Skeletal muscle tissue (tissue), 5 donors: ENCODE results near the gene THUMPD1. TPM values are rescaled to one million over a fixed set of nuclear protein-coding genes. Genes with fewer than 3 reads are reported as not detected.
"Not testable (repeated sequence)": the region's sequence is repeated elsewhere in the genome, so short reads cannot be mapped to it uniquely, and the experiment has no call there.

ENCODE experiments used
- H3K27ac ChIP-seq: one replicate; pipeline ENCODE4 v1.7.0; 2013; ENCODE audit warnings: mild to moderate bottlenecking, low read depth, low read length, inconsistent platforms
- H3K27me3 ChIP-seq, 3 donors: one replicate each; pipeline ENCODE4 v1.7.0; 2013; ENCODE audit warnings: low read length in 3 of 3; ENCODE audit not compliant: control insufficient read depth in 3 of 3, insufficient read depth in 3 of 3
- H3K36me3 ChIP-seq, 3 donors: one replicate each; pipeline ENCODE4 v1.7.0; 2013; ENCODE audit warnings: low read length in 3 of 3; ENCODE audit not compliant: control insufficient read depth in 3 of 3, insufficient read depth in 3 of 3
- H3K4me1 ChIP-seq, 3 donors: one replicate each; pipeline ENCODE4 v1.7.0; 2013; ENCODE audit warnings: low read length in 3 of 3, mild to moderate bottlenecking in 3 of 3; ENCODE audit not compliant: control insufficient read depth in 3 of 3, insufficient read depth in 3 of 3
- H3K4me3 ChIP-seq, 3 donors: one replicate each; pipeline ENCODE4 v1.7.0; 2013; ENCODE audit warnings: low read length in 3 of 3
- H3K9ac ChIP-seq, 3 donors: one replicate each; pipeline ENCODE4 v1.7.0; 2013; ENCODE audit warnings: low read length in 3 of 3, mild to moderate bottlenecking in 3 of 3, moderate library complexity in 2 of 3, low read depth in 1 of 3
- H3K9me3 ChIP-seq, 3 donors: one replicate each; pipeline ENCODE4 v1.7.0; 2013; ENCODE audit warnings: low read length in 3 of 3; ENCODE audit not compliant: control insufficient read depth in 3 of 3
- small RNA-seq: library from RNA; depleted of rRNA; stranded (forward); fragments of <200 nt; gene quantifications from one replicate; pipeline ENCODE3, GENCODE V24; 2014
- total RNA-seq: library from RNA; depleted of rRNA; stranded (reverse); fragments of >200 nt; gene quantifications from one replicate; pipeline ENCODE4 v1.2.3, GENCODE V29; 2014
- donor health status: Osteomylitis.

Gene THUMPD1
- total RNA-seq, 1 donor from 2014 or later, result 29.2 TPM

DNA sequence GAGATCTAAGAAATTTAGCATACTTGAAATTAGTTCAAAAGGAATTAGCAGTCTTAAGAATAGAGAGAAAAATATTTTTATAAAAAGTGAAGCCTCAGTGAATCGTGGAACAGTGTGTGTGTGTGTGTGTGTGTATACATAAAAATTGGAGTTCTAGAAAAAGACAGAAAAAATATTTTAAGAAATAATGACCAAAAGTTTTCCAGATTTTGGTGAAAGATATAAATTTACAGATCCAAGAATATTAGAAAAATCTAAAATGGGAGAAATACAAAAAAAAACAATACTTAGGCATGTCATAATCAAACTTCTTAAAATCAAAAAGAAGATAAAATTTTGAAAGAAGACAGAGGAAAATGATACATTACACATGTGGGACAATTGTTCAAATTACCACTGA is 35.6 kb downstream of the THUMPD1 start:
- not testable (repeated sequence) for H3K9me3 ChIP-seq, H3K36me3 ChIP-seq, H3K9ac ChIP-seq, H3K27me3 ChIP-seq, H3K27ac ChIP-seq, H3K4me3 ChIP-seq, H3K4me1 ChIP-seq

DNA sequence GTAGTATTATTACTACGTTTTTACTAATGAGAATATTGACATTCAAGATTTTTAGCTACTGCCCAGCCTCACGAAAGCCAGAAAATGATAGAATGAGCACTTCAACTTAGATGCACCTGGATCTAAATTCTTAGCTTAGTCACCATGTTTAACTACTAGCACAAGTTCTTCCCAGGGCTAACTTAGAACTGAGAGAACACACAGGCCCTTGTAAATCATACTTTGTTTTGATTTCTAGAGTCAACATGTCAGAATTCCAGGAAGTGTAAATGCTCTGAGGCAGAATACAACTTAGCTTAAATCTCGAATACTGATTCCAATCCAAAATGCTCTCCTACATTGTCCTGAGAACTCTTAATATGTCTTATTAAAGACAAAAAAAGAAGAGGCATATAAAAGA is 37.3 kb downstream of the THUMPD1 start:
- Histone ChIP-seq H3K4me1 (no peaks in the 10 kb centered on the region), H3K9ac (no peak overlapping the region), H3K27ac (no peak overlapping the region), H3K36me3 (no peaks in the 10 kb centered on the region), H3K4me3 (no peak overlapping the region), H3K27me3 (no peaks in the 10 kb centered on the region), H3K9me3 (no peaks in the 10 kb centered on the region)

DNA sequence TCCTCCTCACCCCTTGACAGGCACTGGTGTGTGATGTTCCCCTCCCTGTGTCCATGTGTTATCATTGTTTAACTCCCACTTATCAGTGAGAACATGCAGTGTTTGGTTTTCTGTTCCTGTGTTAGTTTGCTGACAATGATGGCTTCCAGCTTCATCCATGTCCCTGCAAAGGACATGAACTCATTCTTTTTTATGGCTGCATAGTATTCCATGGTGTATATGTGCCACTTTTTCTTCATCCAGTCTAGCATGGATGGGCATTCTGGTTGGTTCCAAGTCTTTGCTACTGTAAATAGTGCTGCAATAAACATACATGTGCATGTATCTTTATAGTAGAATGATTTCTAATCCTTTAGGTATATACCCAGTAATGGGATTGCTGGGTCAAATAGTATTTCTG is 39.9 kb downstream of the THUMPD1 start:
- H3K4me3 ChIP-seq, H3K27ac ChIP-seq, H3K27me3 ChIP-seq, H3K9ac ChIP-seq, H3K36me3 ChIP-seq, H3K4me1 ChIP-seq, H3K9me3 ChIP-seq: not testable (repeated sequence)

GRCh38 chr16:20696618-20697017 is 45.0 kb downstream of the THUMPD1 start:
- Histone ChIP-seq H3K36me3 (no peaks in the 10 kb centered on the region), H3K27me3 (peaks cover 0 to 2% (median 0%) of the 10 kb centered on the region in 3 donors)

DNA sequence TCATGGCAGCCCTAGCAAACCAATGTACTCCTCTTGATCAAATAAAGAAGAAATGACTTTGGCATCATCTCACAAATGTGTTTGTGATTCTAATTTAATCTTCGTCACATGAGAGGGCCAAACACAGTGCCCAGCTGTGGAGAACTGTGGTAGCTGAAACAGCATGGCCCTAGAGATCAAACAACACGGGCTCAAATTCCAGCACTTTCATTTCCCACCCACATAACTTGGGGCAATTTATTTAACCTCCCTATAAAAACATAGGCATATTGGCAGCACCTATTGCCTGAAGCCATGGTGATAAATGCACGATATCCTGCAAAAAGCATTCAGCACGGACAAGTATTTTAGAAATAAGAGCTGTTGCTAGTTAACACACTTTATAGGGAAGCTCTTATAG is 46.6 kb downstream of the THUMPD1 start:
- Histone ChIP-seq H3K27me3 (peaks cover 0 to 2% (median 0%) of the 10 kb centered on the region in 3 donors), H3K4me1 (no peaks in the 10 kb centered on the region), H3K4me3 (no peak overlapping the region), H3K9ac (no peak overlapping the region), H3K36me3 (no peaks in the 10 kb centered on the region), H3K9me3 (no peaks in the 10 kb centered on the region), H3K27ac (no peak overlapping the region)

More at GRCh38 chr16:20696618-20697017, 45.0 kb downstream of the THUMPD1 start:
- Histone ChIP-seq H3K4me3 (no peak overlapping the region), H3K9ac (no peak overlapping the region), H3K27ac (no peak overlapping the region), H3K4me1 (no peaks in the 10 kb centered on the region), H3K9me3 (no peaks in the 10 kb centered on the region)

DNA sequence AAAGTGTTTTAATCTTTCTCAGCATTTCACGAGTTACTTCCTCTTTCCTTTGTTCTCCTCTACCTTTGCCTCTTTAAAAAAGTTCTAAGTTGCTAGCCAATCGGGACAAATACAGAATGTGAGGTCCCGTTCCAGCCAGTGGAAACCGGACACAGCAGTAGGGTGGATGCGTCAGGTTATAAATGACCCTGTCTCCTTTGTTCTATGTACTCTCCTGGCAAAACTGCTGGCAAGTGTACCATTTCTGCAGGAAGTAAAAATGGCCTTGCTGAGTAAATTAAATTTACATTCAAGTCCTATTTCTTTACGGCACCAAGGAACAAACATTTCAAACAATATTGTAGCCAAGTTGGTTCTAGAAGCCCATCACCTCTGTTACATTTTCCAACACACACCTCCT is 47.5 kb downstream of the THUMPD1 start:
- H3K36me3 ChIP-seq, H3K9me3 ChIP-seq, H3K4me1 ChIP-seq, H3K27me3 ChIP-seq, H3K9ac ChIP-seq, H3K4me3 ChIP-seq, H3K27ac ChIP-seq: not testable (repeated sequence)

GRCh38 chr16:20689668-20690067 is 52.0 kb downstream of the THUMPD1 start:
- Histone ChIP-seq H3K4me3 (no peak overlapping the region), H3K36me3 (no peaks in the 10 kb centered on the region), H3K9me3 (no peaks in the 10 kb centered on the region), H3K4me1 (no peaks in the 10 kb centered on the region), H3K9ac (no peak overlapping the region), H3K27ac (no peak overlapping the region), H3K27me3 (no peaks in the 10 kb centered on the region)

GRCh38 chr16:20683812-20684211 is 57.8 kb downstream of the THUMPD1 start:
- Histone ChIP-seq H3K4me1 (no peaks in the 10 kb centered on the region), H3K9me3 (no peaks in the 10 kb centered on the region), H3K9ac (no peak overlapping the region), H3K27ac (no peak overlapping the region), H3K4me3 (no peak overlapping the region), H3K27me3 (no peaks in the 10 kb centered on the region), H3K36me3 (no peaks in the 10 kb centered on the region)

Small RNAs within 50 kb of the gene (small RNA-seq; reads per million reads assigned to genes)
- gene RNU6-944P, result not detected

Other genes with a start within 250 kb of the THUMPD1 start
- gene ACSM2B, start 165.5 kb downstream of the THUMPD1 start, total RNA-seq, result 0.52 TPM
- not detected for gene ACSM1, start 44.1 kb downstream of the THUMPD1 start, total RNA-seq
- gene ACSM3, start 22.2 kb upstream of the THUMPD1 start, total RNA-seq, result 2.6 TPM
- 11.5 TPM for gene ERI2, start 64.7 kb upstream of the THUMPD1 start, total RNA-seq
- 5.2 TPM for gene REXO5, start 64.7 kb upstream of the THUMPD1 start, total RNA-seq
- gene DCUN1D3, start 158.5 kb upstream of the THUMPD1 start, total RNA-seq, result 10.4 TPM
- 23.5 TPM for gene LYRM1, start 159.0 kb upstream of the THUMPD1 start, total RNA-seq